ENCODE results near the gene USP48. TPM values are rescaled to one million over a fixed set of nuclear protein-coding genes. Genes with fewer than 3 reads are reported as not detected.
"Not testable (repeated sequence)": the region's sequence is repeated elsewhere in the genome, so short reads cannot be mapped to it uniquely, and the experiment has no call there.

USP48 gene
- total RNA-seq, 1 experiment from 2014 or later: 49.1 TPM

- H3K27ac Mint-ChIP-seq (ENCODE audit: unreplicated experiment): no peak overlapping the region
- no peak for TF ChIP-seq CTCF (IDR thresholded peaks at IDR 0.05; ENCODE audit: insufficient read depth in 1 of 2, low read depth in 1 of 2, low read length in 1 of 2, severe bottlenecking in 1 of 2, unreplicated experiment in 1 of 2)
- H3K4me3 ChIP-seq (ENCODE audit: low read depth, low read length): no peak overlapping the region
These were observed 3.1 kb downstream of the USP48 start for GRCh38 chr1:21779613-21780521.

GRCh38 chr1:21778405-21778727, 4.6 kb downstream of the USP48 start:
- Mint-ChIP-seq H3K27ac (ENCODE audit: unreplicated experiment) (no peak overlapping the region), H3K27me3 (ENCODE audit: insufficient read depth, unreplicated experiment) (no peaks in the 10 kb centered on the region), H3K4me3 (ENCODE audit: unreplicated experiment) (no peak overlapping the region), H3K9me3 (ENCODE audit: unreplicated experiment) (no peaks in the 10 kb centered on the region), H3K36me3 (ENCODE audit: insufficient read depth, unreplicated experiment) (peaks cover 16% of the 10 kb centered on the region), H3K4me1 (ENCODE audit: low read depth, unreplicated experiment) (peaks cover 6% of the 10 kb centered on the region)
- ChIA-PET CTCF (no interaction called here), POLR2A (interaction anchor here (0.6 kb wide), 1 partner anchor 39 kb away, joined by 7 read pairs; no protein-coding TSS in a partner anchor)
- H3K27me3 ChIP-seq (replicated peaks; ENCODE audit: control insufficient read depth, insufficient read depth, low read length): no peaks in the 10 kb centered on the region
- no peaks in the 10 kb centered on the region for H3K9me3 ChIP-seq
- peaks cover 6% of the 10 kb centered on the region; the same call in 1 of the 2 replicates for H3K4me1 ChIP-seq
- intact Hi-C loops (cut with micrococcal nuclease; ENCODE audit: unreplicated experiment): no loop called here
- H3K4me3 ChIP-seq (ENCODE audit: low read depth, low read length): no peak overlapping the region
- no peak for TF ChIP-seq CTCF (IDR thresholded peaks at IDR 0.05; ENCODE audit: insufficient read depth in 1 of 2, low read depth in 1 of 2, low read length in 1 of 2, severe bottlenecking in 1 of 2, unreplicated experiment in 1 of 2)
- no peak for DNase-seq
- BruUV-seq (replicated peaks): no TSS peak
- H3K36me3 ChIP-seq (ENCODE audit: control insufficient read depth, insufficient read depth, low read length): no peaks in the 10 kb centered on the region

More at GRCh38 chr1:21779613-21780521, 3.1 kb downstream of the USP48 start:
- ChIA-PET POLR2A (no interaction called here), CTCF (no interaction called here)
- Mint-ChIP-seq H3K4me1 (ENCODE audit: low read depth, unreplicated experiment) (peaks cover 6% of the 10 kb centered on the region), H3K36me3 (ENCODE audit: insufficient read depth, unreplicated experiment) (peaks cover 19% of the 10 kb centered on the region), H3K4me3 (ENCODE audit: unreplicated experiment) (peak overlapping the region; percentile 39), H3K9me3 (ENCODE audit: unreplicated experiment) (no peaks in the 10 kb centered on the region), H3K27me3 (ENCODE audit: insufficient read depth, unreplicated experiment) (no peaks in the 10 kb centered on the region)
- DNase-seq: no peak
- peaks cover 6% of the 10 kb centered on the region; the same call in 1 of the 2 replicates for H3K4me1 ChIP-seq
- intact Hi-C loops (cut with micrococcal nuclease; ENCODE audit: unreplicated experiment): loop anchor here (10.0 kb wide), 1 partner anchor 105 kb away; no protein-coding TSS in a partner anchor
- TSS peak; percentile 2 for BruUV-seq (replicated peaks)
- no peaks in the 10 kb centered on the region for H3K9me3 ChIP-seq
- H3K27me3 ChIP-seq (replicated peaks; ENCODE audit: control insufficient read depth, insufficient read depth, low read length): no peaks in the 10 kb centered on the region
- H3K36me3 ChIP-seq (ENCODE audit: control insufficient read depth, insufficient read depth, low read length): no peaks in the 10 kb centered on the region

- CTCF ChIA-PET; intact Hi-C loops (cut with micrococcal nuclease; ENCODE audit: unreplicated experiment); H3K9me3 ChIP-seq; BruUV-seq (replicated peaks); H3K4me3 ChIP-seq (ENCODE audit: low read depth, low read length); H3K27ac Mint-ChIP-seq (ENCODE audit: unreplicated experiment); H3K9me3 Mint-ChIP-seq (ENCODE audit: unreplicated experiment); POLR2A ChIA-PET; H3K4me1 Mint-ChIP-seq (ENCODE audit: low read depth, unreplicated experiment); H3K27me3 Mint-ChIP-seq (ENCODE audit: insufficient read depth, unreplicated experiment); H3K27me3 ChIP-seq (replicated peaks; ENCODE audit: control insufficient read depth, insufficient read depth, low read length); H3K4me3 Mint-ChIP-seq (ENCODE audit: unreplicated experiment); DNase-seq; H3K36me3 ChIP-seq (ENCODE audit: control insufficient read depth, insufficient read depth, low read length); H3K4me1 ChIP-seq; H3K36me3 Mint-ChIP-seq (ENCODE audit: insufficient read depth, unreplicated experiment): not testable (repeated sequence)
These were observed 6.0 kb downstream of the USP48 start for GRCh38 chr1:21776925-21777324.

Measured in Caco-2 (cell line).